Activated naive CD8-positive, alpha-beta T cell treated with anti-CD3 and anti-CD28 coated beads, Interleukin-2, amount 50 U/mL, for 16 hours (primary cell): ENCODE results near the gene TXN2.
"Not testable (repeated sequence)": the region's sequence is repeated elsewhere in the genome, so short reads cannot be mapped to it uniquely, and the experiment has no call there.

ENCODE experiments used
- DNase-seq: peaks from one replicate; pipeline ENCODE4 v3.0.0-alpha.2; 2020; ENCODE audit warnings: low read depth, low spot score

TXN2 gene

GRCh38 chr22:36455571-36456463 lies 25.6 kb downstream of the TXN2 start:
- no peak for DNase-seq

DNA sequence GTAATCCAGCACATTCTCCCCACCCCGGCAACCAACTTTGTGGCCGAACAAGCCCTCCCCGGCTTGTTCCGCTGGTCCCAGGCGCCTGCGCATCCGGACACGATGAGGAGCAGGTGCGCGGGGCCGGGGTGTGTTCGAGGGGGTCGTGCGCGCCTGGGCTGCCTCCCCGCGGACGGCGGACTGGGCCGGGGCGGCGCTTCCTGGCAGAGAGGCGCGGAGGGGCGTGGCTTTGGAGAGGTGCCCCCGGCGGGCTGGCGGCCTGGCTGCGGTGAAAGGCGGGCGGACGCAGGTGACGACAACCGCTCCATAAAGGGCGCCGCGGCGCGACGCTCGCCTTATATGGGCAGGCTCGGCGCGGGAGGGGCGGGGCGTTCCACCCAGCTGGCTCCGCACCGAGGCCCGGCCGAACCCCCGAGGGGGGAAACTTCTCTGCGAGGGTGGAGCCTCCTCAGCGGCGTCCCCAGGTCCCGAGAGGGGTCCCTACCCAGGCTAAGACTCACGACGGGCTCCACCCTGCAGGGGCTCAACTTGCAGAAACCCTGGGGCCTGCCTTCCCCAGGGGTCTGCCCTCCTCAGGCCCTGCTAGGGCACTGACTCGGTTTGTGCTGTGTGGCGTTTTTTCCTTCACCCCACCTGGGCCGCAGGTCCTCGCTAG lies 26.4 kb downstream of the TXN2 start:
- DNase-seq, result peak; percentile 88

GRCh38 chr22:36453855-36454378 lies 27.5 kb downstream of the TXN2 start:
- DNase-seq, result no peak

- not testable (repeated sequence) for DNase-seq
These were observed 28.3 kb downstream of the TXN2 start for GRCh38 chr22:36452978-36453607.

DNA sequence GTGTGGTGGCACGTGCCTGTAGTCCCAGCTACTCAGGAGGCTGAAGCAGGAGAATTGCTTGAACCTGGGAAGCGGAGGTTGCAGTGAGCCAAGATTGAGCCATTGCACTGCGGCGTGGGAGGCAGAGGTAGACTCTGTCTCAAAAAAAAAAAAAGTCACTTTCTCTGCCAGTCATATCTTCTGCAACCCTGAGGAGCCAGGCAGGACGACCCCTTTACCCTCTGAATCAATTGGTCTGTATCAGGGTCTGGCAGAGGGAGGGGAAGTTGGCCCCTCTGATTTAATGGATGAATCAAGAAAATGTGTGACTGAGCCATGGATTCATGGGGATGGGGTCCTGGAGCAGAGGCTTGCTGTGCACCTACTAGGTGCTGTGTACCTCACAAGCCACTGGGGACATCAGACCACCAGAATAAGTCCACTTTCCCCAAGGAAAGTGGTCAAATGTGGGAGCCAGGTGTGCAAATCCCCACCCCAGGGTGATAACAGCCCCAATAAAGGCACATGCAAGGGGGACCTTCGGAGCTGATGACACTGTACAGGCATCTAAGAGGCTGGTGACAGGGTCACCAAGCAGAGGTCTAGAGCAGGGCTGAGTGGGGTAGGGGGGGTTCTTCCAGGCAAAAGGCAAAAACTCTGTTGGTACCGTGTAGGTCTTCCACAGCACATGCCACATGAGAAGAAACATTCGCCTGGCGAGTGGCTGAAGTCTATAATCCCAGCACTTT lies 29.0 kb downstream of the TXN2 start:
- DNase-seq, result no peak

DNA sequence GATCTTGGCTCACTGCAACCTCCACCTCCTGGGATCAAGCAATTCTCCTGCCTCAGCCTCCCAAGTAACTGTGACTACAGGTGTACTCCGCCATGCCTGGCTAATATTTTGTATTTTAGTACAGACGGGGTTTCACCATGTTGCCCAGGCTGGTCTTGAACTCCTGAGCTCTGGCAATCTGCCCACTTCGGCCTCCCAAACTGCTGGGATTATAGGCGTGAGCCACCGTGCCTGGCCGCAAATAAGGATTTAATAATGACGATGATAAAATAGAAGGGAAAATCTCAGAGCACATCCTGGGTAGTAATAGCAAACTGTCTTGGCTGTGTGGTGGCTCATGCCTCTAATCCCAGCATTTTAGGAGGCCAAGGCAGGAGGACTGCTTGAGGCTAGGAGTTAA lies 30.5 kb downstream of the TXN2 start:
- not testable (repeated sequence) for DNase-seq

- DNase-seq, result no peak
These were observed 31.8 kb downstream of the TXN2 start for GRCh38 chr22:36449596-36450175.

- DNase-seq, result no peak
These were observed 33.8 kb downstream of the TXN2 start for GRCh38 chr22:36447632-36448031.

DNA sequence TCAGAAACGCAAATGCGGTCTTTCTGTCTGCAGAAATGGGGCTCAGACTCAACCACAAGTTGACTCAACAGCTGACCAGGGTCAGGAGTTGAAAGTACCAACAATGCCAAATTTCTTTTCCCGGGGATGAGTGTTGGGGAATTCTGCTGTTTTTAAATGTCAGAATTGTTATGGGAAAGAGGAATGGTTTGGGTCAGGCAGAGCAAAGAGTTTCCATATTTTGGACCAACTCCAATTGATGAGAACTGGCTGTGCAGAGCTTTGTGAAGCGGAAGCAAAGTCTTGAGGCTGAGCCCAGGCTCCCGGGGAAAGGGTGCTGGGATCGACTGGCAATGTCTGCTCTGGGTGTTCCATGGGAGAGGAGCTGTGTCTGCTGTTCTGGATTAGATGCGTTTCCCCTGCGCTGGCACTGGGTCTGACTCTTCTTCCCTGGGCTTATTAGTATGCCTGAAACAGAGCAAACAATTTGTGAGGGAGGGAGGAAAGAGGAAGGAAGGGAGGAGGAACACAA lies 36.2 kb downstream of the TXN2 start:
- DNase-seq, result no peak

DNA sequence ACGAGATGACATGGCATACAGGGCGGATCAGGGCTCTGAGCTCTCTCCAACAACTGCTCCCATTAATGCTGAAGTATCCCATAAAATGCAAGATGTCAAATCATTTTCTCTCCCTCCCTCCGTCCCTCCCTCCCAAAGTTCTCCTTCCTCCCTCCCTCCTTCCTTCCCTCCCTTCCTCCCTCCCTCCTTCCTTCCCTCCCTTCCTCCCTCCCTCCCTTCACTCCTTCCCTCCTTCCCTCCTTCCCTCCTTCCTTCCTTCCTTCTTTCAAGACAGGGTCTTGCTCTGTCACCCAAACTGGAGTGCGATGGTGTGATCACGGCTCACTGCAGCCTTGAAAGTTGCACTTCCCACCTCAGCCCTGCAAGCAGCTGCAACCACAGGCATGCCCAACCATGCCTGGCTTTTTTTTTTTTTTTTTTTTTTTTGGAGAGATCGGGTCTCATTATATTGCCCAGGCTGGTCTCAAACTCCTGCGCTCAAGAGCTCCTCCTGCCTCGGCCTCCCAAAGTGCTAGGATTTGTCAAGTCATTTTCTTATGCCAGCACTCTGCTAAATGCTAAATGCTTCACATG lies 38.2 kb downstream of the TXN2 start:
- no peak for DNase-seq

GRCh38 chr22:36442506-36443197 lies 38.8 kb downstream of the TXN2 start:
- no peak for DNase-seq

GRCh38 chr22:36440429-36441002 lies 40.9 kb downstream of the TXN2 start:
- no peak for DNase-seq

- no peak for DNase-seq
These were observed 41.8 kb downstream of the TXN2 start for GRCh38 chr22:36439481-36440271.

GRCh38 chr22:36435516-36436415 lies 45.7 kb downstream of the TXN2 start:
- peak; percentile 39 for DNase-seq

GRCh38 chr22:36433318-36434231 lies 47.9 kb downstream of the TXN2 start:
- no peak for DNase-seq

GRCh38 chr22:36432592-36433317 lies 48.7 kb downstream of the TXN2 start:
- no peak for DNase-seq
